WTC11 (cell line): ENCODE measurements around the gene COL18A1. TPM values are rescaled to one million over a fixed set of nuclear protein-coding genes. Genes with fewer than 3 reads are reported as not detected.

Experiments used
- ATAC-seq: fragments of 200-7000 bp; cut with Tn5 transposase; 2 replicates; pipeline ENCODE4 v1.10.0; 2021; ENCODE audit warnings: mild to moderate bottlenecking, moderate library complexity
- CTCF ChIA-PET: fragments of 300-600 bp; sonication (Branson Sonifier 250); formaldehyde crosslinking; loops from one replicate; lab custom pipeline; 2021; ENCODE audit warnings: antibody characterized with exemption; lab: Charles Lee
- POLR2A ChIA-PET: fragments of 350-600 bp; sonication (Branson Sonifier 250); formaldehyde crosslinking; loops from one replicate; lab custom pipeline; 2021; ENCODE audit warnings: antibody characterized with exemption; lab: Charles Lee
- DNase-seq: peaks from one replicate; pipeline ENCODE4 v3.0.0; 2021; ENCODE audit warnings: low spot score
- H3K27ac Mint-ChIP-seq: 2 replicates; pipeline ENCODE4 v1.8.0; 2021; ENCODE audit warnings: mixed read lengths
- H3K27me3 Mint-ChIP-seq: 2 replicates; pipeline ENCODE4 v1.8.0; 2021; ENCODE audit warnings: low read depth, mild to moderate bottlenecking, moderate library complexity, mixed read lengths
- H3K36me3 Mint-ChIP-seq: 2 replicates; pipeline ENCODE4 v1.8.0; 2021; ENCODE audit warnings: mixed read lengths
- H3K4me1 Mint-ChIP-seq: 2 replicates; pipeline ENCODE4 v1.8.0; 2022; ENCODE audit warnings: mixed read lengths
- H3K4me3 Mint-ChIP-seq: 2 replicates; pipeline ENCODE4 v1.8.0; 2021; ENCODE audit warnings: mild to moderate bottlenecking, moderate library complexity, mixed read lengths
- H3K9me3 Mint-ChIP-seq: 2 replicates; pipeline ENCODE4 v1.8.0; 2021; ENCODE audit warnings: mixed read lengths
- ATF1 ChIP-seq: sonication (generic); formaldehyde crosslinking; IDR thresholded peaks from 2 replicates; pipeline ENCODE4 v1.8.1; 2023; ENCODE audit warnings: mild to moderate bottlenecking, moderate library complexity, missing genetic modification reagents
- ETV6 ChIP-seq: sonication (generic); formaldehyde crosslinking; IDR thresholded peaks from 2 replicates; pipeline ENCODE4 v1.8.1; 2022; ENCODE audit warnings: mild to moderate bottlenecking, missing genetic modification reagents
- KAT7 ChIP-seq: sonication (generic); formaldehyde crosslinking; IDR thresholded peaks from 2 replicates; pipeline ENCODE4 v1.8.1; 2023; ENCODE audit warnings: missing genetic modification reagents, mild to moderate bottlenecking, borderline replicate concordance
- NFE2L1 ChIP-seq: sonication (generic); formaldehyde crosslinking; IDR thresholded peaks from 2 replicates; pipeline ENCODE4 v1.8.1; 2023; ENCODE audit warnings: missing genetic modification reagents
- RELA ChIP-seq: sonication (generic); formaldehyde crosslinking; IDR thresholded peaks from 2 replicates; pipeline ENCODE4 v1.8.1; 2022; ENCODE audit warnings: missing genetic modification reagents, mild to moderate bottlenecking, borderline replicate concordance
- SP1 ChIP-seq: sonication (generic); formaldehyde crosslinking; conservative IDR thresholded peaks from 2 replicates; pipeline ENCODE4 v1.8.1; 2022; ENCODE audit warnings: missing genetic modification reagents
- TP53 ChIP-seq: sonication (generic); formaldehyde crosslinking; IDR thresholded peaks from 2 replicates; pipeline ENCODE4 v1.8.1; 2023; ENCODE audit warnings: mild to moderate bottlenecking, missing genetic modification reagents
- ZNF232 ChIP-seq: sonication (generic); formaldehyde crosslinking; IDR thresholded peaks from 2 replicates; pipeline ENCODE4 v1.8.0; 2022; ENCODE audit warnings: mild to moderate bottlenecking, missing genetic modification reagents
- ZNF416 ChIP-seq: fragments of 250-450 bp; sonication (Bioruptor Pico); IDR thresholded peaks from 2 replicates; pipeline ENCODE4 v1.9.0; 2021; ENCODE audit warnings: mild to moderate bottlenecking, inconsistent platforms
- total RNA-seq: library from RNA; stranded (reverse); gene quantifications from 3 replicates; pipeline ENCODE4 v1.2.3, GENCODE V29; 2021
- TF ChIP-seq, protein P1 (sequence below): sonication (generic); formaldehyde crosslinking; IDR thresholded peaks from 2 replicates; pipeline ENCODE4 v1.8.0; 2023; ENCODE audit warnings: missing genetic modification reagents
- TF ChIP-seq, protein P2 (sequence below): fragments of 200-600 bp; IDR thresholded peaks from 2 replicates; pipeline ENCODE4 v1.8.0; 2022; ENCODE audit warnings: antibody characterized with exemption
- TF ChIP-seq, protein P3 (sequence below): sonication (generic); formaldehyde crosslinking; IDR thresholded peaks from 2 replicates; pipeline ENCODE4 v1.8.0; 2023; ENCODE audit warnings: mild to moderate bottlenecking, missing genetic modification reagents
- TF ChIP-seq, protein P4 (sequence below): sonication (generic); formaldehyde crosslinking; IDR thresholded peaks from 2 replicates; pipeline ENCODE4 v1.8.1; 2023; ENCODE audit warnings: mild to moderate bottlenecking, missing genetic modification reagents, moderate library complexity
- TF ChIP-seq, protein P5 (sequence below): sonication (generic); formaldehyde crosslinking; conservative IDR thresholded peaks from 2 replicates; pipeline ENCODE4 v1.8.1; 2022; ENCODE audit warnings: mild to moderate bottlenecking, missing genetic modification reagents
- TF ChIP-seq, protein P6 (sequence below): sonication (generic); formaldehyde crosslinking; IDR thresholded peaks from 2 replicates; pipeline ENCODE4 v1.8.0; 2022; ENCODE audit warnings: mild to moderate bottlenecking, missing genetic modification reagents
- TF ChIP-seq, protein P7 (sequence below): fragments of 250-450 bp; sonication (Bioruptor Pico); IDR thresholded peaks from 2 replicates; pipeline ENCODE4 v1.9.0; 2021; ENCODE audit warnings: moderate library complexity, mild to moderate bottlenecking, inconsistent platforms, borderline replicate concordance
- TF ChIP-seq, protein P8 (sequence below): sonication (generic); formaldehyde crosslinking; IDR thresholded peaks from 2 replicates; pipeline ENCODE4 v1.8.1; 2022; ENCODE audit warnings: mild to moderate bottlenecking, moderate library complexity, missing genetic modification reagents
- TF ChIP-seq, protein P9 (sequence below): sonication (generic); formaldehyde crosslinking; IDR thresholded peaks from 2 replicates; pipeline ENCODE4 v1.8.0; 2022; ENCODE audit warnings: mild to moderate bottlenecking, missing genetic modification reagents

The COL18A1 gene
- total RNA-seq, 1 experiment from 2014 or later = 231 TPM

DNA sequence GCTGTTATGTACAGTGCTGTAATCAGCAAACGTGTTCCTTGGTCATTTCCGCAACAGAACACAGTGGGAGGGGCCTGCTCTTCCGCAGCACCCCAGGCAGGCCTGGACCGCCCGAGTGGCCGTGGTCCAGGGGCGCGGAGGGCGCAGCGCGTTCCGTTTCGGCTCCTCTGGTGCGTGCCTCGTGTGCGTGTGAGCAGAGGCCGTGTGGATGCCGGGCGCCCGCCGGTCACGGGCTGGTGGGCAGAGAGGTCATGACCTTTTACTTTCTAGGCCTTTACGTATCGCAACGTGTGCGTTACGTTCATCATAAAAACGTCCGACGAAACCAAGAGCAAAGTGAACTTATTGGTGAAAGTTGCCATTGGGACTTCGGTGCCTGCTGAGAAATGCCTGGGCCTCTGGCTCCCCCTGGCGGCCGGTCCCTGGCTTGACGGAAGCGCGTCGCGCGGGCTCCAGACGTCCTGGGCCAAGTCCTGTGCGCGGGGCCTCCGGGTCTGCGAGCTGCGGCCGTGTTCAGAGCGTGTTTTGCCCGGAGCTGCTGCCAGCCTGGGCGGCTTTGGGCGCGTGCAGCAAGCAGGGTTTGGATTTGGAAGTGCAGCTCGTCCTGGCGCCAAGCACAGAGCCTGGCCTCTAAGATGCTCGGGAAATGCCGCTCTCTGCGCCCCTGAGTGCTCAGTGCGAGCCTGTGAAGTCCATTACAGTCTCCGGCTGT is 34.4 kb downstream of the COL18A1 start (continued):
- TF ChIP-seq ZNF416 (0 out of 2 replicates have a peak, but pooled peaks have one; percentile 28), ETV6 (peak; percentile 59; the same call in 1 of the 2 replicates), RELA (CRISPR knock-in tag) (no peak), NFE2L1 (CRISPR knock-in tag) (no peak), ATF1 (CRISPR knock-in tag) (0 out of 2 replicates have a peak, but pooled peaks have one; percentile 45), SP1 (CRISPR knock-in tag) (0 out of 2 replicates have a peak, but pooled peaks have one; percentile 22)
- TF ChIP-seq, protein P1, sequence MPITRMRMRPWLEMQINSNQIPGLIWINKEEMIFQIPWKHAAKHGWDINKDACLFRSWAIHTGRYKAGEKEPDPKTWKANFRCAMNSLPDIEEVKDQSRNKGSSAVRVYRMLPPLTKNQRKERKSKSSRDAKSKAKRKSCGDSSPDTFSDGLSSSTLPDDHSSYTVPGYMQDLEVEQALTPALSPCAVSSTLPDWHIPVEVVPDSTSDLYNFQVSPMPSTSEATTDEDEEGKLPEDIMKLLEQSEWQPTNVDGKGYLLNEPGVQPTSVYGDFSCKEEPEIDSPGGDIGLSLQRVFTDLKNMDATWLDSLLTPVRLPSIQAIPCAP (CRISPR knock-in tag) = 0 out of 2 replicates have a peak, but pooled peaks have one; percentile 16
- TF ChIP-seq, protein P2, sequence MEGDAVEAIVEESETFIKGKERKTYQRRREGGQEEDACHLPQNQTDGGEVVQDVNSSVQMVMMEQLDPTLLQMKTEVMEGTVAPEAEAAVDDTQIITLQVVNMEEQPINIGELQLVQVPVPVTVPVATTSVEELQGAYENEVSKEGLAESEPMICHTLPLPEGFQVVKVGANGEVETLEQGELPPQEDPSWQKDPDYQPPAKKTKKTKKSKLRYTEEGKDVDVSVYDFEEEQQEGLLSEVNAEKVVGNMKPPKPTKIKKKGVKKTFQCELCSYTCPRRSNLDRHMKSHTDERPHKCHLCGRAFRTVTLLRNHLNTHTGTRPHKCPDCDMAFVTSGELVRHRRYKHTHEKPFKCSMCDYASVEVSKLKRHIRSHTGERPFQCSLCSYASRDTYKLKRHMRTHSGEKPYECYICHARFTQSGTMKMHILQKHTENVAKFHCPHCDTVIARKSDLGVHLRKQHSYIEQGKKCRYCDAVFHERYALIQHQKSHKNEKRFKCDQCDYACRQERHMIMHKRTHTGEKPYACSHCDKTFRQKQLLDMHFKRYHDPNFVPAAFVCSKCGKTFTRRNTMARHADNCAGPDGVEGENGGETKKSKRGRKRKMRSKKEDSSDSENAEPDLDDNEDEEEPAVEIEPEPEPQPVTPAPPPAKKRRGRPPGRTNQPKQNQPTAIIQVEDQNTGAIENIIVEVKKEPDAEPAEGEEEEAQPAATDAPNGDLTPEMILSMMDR = peak; percentile 97
- TF ChIP-seq, protein P3, sequence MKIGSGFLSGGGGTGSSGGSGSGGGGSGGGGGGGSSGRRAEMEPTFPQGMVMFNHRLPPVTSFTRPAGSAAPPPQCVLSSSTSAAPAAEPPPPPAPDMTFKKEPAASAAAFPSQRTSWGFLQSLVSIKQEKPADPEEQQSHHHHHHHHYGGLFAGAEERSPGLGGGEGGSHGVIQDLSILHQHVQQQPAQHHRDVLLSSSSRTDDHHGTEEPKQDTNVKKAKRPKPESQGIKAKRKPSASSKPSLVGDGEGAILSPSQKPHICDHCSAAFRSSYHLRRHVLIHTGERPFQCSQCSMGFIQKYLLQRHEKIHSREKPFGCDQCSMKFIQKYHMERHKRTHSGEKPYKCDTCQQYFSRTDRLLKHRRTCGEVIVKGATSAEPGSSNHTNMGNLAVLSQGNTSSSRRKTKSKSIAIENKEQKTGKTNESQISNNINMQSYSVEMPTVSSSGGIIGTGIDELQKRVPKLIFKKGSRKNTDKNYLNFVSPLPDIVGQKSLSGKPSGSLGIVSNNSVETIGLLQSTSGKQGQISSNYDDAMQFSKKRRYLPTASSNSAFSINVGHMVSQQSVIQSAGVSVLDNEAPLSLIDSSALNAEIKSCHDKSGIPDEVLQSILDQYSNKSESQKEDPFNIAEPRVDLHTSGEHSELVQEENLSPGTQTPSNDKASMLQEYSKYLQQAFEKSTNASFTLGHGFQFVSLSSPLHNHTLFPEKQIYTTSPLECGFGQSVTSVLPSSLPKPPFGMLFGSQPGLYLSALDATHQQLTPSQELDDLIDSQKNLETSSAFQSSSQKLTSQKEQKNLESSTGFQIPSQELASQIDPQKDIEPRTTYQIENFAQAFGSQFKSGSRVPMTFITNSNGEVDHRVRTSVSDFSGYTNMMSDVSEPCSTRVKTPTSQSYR = no peak
- TF ChIP-seq, protein P4, sequence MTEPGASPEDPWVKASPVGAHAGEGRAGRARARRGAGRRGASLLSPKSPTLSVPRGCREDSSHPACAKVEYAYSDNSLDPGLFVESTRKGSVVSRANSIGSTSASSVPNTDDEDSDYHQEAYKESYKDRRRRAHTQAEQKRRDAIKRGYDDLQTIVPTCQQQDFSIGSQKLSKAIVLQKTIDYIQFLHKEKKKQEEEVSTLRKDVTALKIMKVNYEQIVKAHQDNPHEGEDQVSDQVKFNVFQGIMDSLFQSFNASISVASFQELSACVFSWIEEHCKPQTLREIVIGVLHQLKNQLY (CRISPR knock-in tag) = no peak

DNA sequence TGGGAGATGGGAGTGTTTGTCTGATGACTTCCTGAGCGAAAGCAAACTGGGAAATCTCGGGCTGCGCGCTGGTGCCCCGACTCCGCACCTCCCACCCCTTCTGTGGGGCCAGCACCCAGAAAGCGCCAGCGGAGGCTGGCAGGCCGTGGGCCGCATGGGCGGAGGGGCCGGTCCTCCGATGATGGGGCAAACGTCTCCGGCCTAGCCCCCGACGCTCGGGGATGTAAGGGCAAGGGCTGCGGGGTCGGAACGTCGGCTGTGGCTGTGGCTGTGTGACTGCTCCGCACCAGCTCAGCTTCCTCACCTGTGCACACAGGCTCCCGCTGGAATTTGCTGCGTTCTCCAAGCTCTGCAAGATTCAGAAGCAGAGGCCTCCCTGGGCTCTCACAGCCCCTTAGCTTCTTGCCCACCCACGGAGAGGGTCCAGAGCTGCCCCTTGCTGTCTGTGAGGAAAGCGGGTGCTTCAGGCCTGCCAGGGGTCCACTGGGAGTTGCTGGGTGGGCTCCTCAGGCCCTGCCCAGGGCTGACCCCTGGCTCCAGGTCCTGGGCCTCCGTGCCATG is 35.0 kb downstream of the COL18A1 start:
- Mint-ChIP-seq H3K4me1 (peaks cover 15% of the 10 kb centered on the region), H3K27me3 (no peaks in the 10 kb centered on the region), H3K36me3 (peaks cover 7% of the 10 kb centered on the region), H3K27ac (peak overlapping the region; percentile 72), H3K9me3 (no peaks in the 10 kb centered on the region), H3K4me3 (no peak overlapping the region)
- DNase-seq (no peak), ATAC-seq (no peak)
- CTCF ChIA-PET = interaction anchor here (0.6 to 1.9 kb wide), 33 partner anchors 9 to 302 kb away, joined by 3 to 13 read pairs (median 4); partner anchors contain the start of gene POFUT2
- POLR2A ChIA-PET = no interaction called here
- TF ChIP-seq, protein P3 = no peak
- TF ChIP-seq, protein P5, sequence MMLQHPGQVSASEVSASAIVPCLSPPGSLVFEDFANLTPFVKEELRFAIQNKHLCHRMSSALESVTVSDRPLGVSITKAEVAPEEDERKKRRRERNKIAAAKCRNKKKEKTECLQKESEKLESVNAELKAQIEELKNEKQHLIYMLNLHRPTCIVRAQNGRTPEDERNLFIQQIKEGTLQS (CRISPR knock-in tag) = no peak
- TF ChIP-seq, protein P2 = no peak
- TF ChIP-seq, protein P6, sequence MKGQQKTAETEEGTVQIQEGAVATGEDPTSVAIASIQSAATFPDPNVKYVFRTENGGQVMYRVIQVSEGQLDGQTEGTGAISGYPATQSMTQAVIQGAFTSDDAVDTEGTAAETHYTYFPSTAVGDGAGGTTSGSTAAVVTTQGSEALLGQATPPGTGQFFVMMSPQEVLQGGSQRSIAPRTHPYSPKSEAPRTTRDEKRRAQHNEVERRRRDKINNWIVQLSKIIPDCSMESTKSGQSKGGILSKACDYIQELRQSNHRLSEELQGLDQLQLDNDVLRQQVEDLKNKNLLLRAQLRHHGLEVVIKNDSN (CRISPR knock-in tag) = no peak
- TF ChIP-seq TP53 (CRISPR knock-in tag) (no peak), KAT7 (CRISPR knock-in tag) (no peak), ATF1 (CRISPR knock-in tag) (no peak), ZNF232 (no peak)
- TF ChIP-seq, protein P7, sequence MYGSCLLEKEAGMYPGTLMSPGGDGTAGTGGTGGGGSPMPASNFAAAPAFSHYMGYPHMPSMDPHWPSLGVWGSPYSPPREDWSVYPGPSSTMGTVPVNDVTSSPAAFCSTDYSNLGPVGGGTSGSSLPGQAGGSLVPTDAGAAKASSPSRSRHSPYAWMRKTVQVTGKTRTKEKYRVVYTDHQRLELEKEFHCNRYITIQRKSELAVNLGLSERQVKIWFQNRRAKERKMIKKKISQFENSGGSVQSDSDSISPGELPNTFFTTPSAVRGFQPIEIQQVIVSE (CRISPR knock-in tag) = no peak
- TF ChIP-seq, protein P8, sequence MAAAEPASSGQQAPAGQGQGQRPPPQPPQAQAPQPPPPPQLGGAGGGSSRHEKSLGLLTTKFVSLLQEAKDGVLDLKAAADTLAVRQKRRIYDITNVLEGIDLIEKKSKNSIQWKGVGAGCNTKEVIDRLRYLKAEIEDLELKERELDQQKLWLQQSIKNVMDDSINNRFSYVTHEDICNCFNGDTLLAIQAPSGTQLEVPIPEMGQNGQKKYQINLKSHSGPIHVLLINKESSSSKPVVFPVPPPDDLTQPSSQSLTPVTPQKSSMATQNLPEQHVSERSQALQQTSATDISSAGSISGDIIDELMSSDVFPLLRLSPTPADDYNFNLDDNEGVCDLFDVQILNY (CRISPR knock-in tag) = no peak
- TF ChIP-seq, protein P9, sequence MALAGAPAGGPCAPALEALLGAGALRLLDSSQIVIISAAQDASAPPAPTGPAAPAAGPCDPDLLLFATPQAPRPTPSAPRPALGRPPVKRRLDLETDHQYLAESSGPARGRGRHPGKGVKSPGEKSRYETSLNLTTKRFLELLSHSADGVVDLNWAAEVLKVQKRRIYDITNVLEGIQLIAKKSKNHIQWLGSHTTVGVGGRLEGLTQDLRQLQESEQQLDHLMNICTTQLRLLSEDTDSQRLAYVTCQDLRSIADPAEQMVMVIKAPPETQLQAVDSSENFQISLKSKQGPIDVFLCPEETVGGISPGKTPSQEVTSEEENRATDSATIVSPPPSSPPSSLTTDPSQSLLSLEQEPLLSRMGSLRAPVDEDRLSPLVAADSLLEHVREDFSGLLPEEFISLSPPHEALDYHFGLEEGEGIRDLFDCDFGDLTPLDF = no peak
